Neural progenitor cell (in vitro differentiated cells): ENCODE measurements around the gene RNF114. TPM values are rescaled to one million over a fixed set of nuclear protein-coding genes. Genes with fewer than 3 reads are reported as not detected.

Source experiments
- DNase-seq: peaks from one replicate; pipeline ENCODE4 v3.0.0-alpha.2; 2016; ENCODE audit warnings: low spot score
- H2AFZ ChIP-seq: fragments of 200-600 bp; sonication (generic); replicated peaks from 2 replicates; pipeline ENCODE4 v1.6.1; 2016; ENCODE audit warnings: antibody characterized with exemption
- H3F3A ChIP-seq: fragments of 200-600 bp; sonication (generic); 2 replicates; pipeline ENCODE4 v1.6.1; 2016; ENCODE audit warnings: antibody characterized with exemption, low read depth
- H3K27ac ChIP-seq: fragments of 200-600 bp; sonication (generic); 2 replicates; pipeline ENCODE4 v1.5.1; 2016; ENCODE audit warnings: mild to moderate bottlenecking
- H3K27me3 ChIP-seq: fragments of 200-600 bp; sonication (generic); 2 replicates; pipeline ENCODE4 v1.6.1; 2016; ENCODE audit warnings: mild to moderate bottlenecking, moderate library complexity
- H3K36me3 ChIP-seq: fragments of 200-600 bp; sonication (generic); 2 replicates; pipeline ENCODE4 v1.5.1; 2016
- H3K4me1 ChIP-seq: fragments of 200-600 bp; sonication (generic); 2 replicates; pipeline ENCODE4 v1.6.1; 2016; ENCODE audit warnings: mixed run types
- H3K4me2 ChIP-seq: fragments of 200-600 bp; sonication (generic); 2 replicates; pipeline ENCODE4 v1.6.1; 2016
- H3K4me3 ChIP-seq: fragments of 200-600 bp; sonication (generic); 2 replicates; pipeline ENCODE4 v1.5.1; 2016
- H3K79me2 ChIP-seq: fragments of 200-600 bp; sonication (generic); 2 replicates; pipeline ENCODE4 v1.6.1; 2016; ENCODE audit warnings: low read depth
- H3K9ac ChIP-seq: fragments of 200-600 bp; sonication (generic); 2 replicates; pipeline ENCODE4 v1.6.1; 2016
- H3K9me3 ChIP-seq: fragments of 200-600 bp; sonication (generic); 2 replicates; pipeline ENCODE4 v1.5.1; 2016; ENCODE audit warnings: low read depth
- H4K20me1 ChIP-seq: fragments of 200-600 bp; sonication (generic); 2 replicates; pipeline ENCODE4 v1.6.1; 2016; ENCODE audit warnings: low read depth
- H3K27ac Mint-ChIP-seq: 3 replicates; pipeline ENCODE4 v1.8.0; 2021; ENCODE audit warnings: mixed read lengths
- H3K27me3 Mint-ChIP-seq: 2 replicates; pipeline ENCODE4 v1.8.0; 2022; ENCODE audit warnings: low read depth, mild to moderate bottlenecking, inconsistent platforms, moderate library complexity, mixed read lengths; ENCODE audit not compliant: insufficient read depth
- H3K36me3 Mint-ChIP-seq: 3 replicates; pipeline ENCODE4 v1.8.0; 2021; ENCODE audit warnings: mixed read lengths
- H3K4me1 Mint-ChIP-seq: 3 replicates; pipeline ENCODE4 v1.8.0; 2021; ENCODE audit warnings: mixed read lengths
- H3K4me3 Mint-ChIP-seq: 3 replicates; pipeline ENCODE4 v1.8.0; 2021; ENCODE audit warnings: mild to moderate bottlenecking, moderate library complexity, mixed read lengths
- H3K9me3 Mint-ChIP-seq: 3 replicates; pipeline ENCODE4 v1.8.0; 2020; ENCODE audit warnings: mixed read lengths
- EZH2 ChIP-seq: fragments of 200-600 bp; sonication (generic); IDR thresholded peaks from 2 replicates; pipeline ENCODE4 v1.6.1; 2017; ENCODE audit warnings: antibody characterized with exemption, mild to moderate bottlenecking, moderate library complexity
- EZH2phosphoT487 ChIP-seq: fragments of 200-600 bp; sonication (generic); IDR thresholded peaks from 2 replicates; pipeline ENCODE4 v1.6.1; 2017; ENCODE audit warnings: antibody characterized with exemption
- total RNA-seq: library from RNA; depleted of rRNA; stranded (reverse); fragments of >200 nt; gene quantifications from 2 replicates; pipeline ENCODE4 v1.2.3, GENCODE V29; 2015; ENCODE audit warnings: low replicate concordance
- TF ChIP-seq, protein P1 (sequence below): fragments of 200-600 bp; sonication (generic); IDR thresholded peaks from 2 replicates; pipeline ENCODE4 v1.5.1; 2017; ENCODE audit warnings: antibody characterized with exemption, mild to moderate bottlenecking

RNF114 gene
- total RNA-seq, 1 donor from 2014 or later, result 41.3 TPM

DNA sequence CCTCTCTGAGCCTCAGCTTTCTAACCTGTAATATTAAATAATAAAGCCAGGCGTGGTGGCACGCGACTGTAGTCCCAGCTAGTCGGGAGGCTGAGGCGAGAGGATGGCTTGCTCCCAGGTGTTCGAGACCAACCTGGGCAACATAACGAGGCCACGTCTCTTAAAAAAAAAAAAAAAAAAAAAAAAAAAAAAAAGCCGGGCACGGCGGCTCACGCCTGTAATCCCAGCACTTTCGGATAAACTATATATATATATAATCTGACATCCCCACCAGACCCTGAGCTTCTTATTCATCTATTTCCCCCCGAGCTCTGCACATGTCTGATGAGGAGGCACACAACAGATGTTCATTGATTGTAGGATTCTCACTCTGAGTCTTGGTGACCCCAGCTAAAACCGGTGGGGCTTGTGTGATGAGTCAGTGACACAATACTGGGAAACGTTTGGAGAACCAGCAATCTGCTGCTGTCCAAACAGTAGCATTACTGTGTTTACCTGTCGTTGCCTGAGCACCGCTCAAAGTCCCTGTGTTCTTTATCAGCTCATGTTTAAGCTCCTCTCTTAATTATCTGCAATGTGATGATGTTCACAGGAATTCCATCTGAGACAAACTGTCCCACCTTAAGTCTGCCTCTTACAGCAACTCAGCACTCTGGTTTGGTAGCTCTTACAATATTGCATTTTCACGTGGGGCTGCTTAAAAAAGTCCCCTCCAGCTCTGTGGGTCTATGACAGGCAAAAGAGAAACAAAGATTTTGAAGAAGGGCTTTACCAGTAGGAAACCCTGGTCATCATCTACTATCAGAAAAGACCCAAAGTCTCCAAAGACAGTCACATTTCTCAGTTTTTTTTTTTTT lies 19.8 kb upstream of the RNF114 start:
- H3F3A ChIP-seq, result peaks cover 17% of the 10 kb centered on the region
- H3K9ac ChIP-seq, result no peak overlapping the region
- H4K20me1 ChIP-seq, result peaks cover 29% of the 10 kb centered on the region
- Mint-ChIP-seq H3K4me1 (peaks cover 28% of the 10 kb centered on the region), H3K27ac (peak overlapping the region; percentile 100), H3K4me3 (peak overlapping the region; percentile 99), H3K36me3 (no peaks in the 10 kb centered on the region), H3K9me3 (no peaks in the 10 kb centered on the region), H3K27me3 (no peaks in the 10 kb centered on the region)
- H3K4me1 ChIP-seq, result no peaks in the 10 kb centered on the region
- H3K4me3 ChIP-seq, result peak overlapping the region; percentile 81
- peaks cover 39% of the 10 kb centered on the region for H3K79me2 ChIP-seq
- H3K27ac ChIP-seq, result no peak overlapping the region
- H3K36me3 ChIP-seq, result no peaks in the 10 kb centered on the region
- no peak for DNase-seq
- no peaks in the 10 kb centered on the region for H3K9me3 ChIP-seq
- peak overlapping the region; percentile 94 for H3K4me2 ChIP-seq
- H3K27me3 ChIP-seq, result no peaks in the 10 kb centered on the region
- TF ChIP-seq EZH2phosphoT487, result no peak
- TF ChIP-seq, protein P1, sequence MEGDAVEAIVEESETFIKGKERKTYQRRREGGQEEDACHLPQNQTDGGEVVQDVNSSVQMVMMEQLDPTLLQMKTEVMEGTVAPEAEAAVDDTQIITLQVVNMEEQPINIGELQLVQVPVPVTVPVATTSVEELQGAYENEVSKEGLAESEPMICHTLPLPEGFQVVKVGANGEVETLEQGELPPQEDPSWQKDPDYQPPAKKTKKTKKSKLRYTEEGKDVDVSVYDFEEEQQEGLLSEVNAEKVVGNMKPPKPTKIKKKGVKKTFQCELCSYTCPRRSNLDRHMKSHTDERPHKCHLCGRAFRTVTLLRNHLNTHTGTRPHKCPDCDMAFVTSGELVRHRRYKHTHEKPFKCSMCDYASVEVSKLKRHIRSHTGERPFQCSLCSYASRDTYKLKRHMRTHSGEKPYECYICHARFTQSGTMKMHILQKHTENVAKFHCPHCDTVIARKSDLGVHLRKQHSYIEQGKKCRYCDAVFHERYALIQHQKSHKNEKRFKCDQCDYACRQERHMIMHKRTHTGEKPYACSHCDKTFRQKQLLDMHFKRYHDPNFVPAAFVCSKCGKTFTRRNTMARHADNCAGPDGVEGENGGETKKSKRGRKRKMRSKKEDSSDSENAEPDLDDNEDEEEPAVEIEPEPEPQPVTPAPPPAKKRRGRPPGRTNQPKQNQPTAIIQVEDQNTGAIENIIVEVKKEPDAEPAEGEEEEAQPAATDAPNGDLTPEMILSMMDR, result no peak
- TF ChIP-seq EZH2, result no peak
- H2AFZ ChIP-seq, result peak overlapping the region; percentile 100

DNA sequence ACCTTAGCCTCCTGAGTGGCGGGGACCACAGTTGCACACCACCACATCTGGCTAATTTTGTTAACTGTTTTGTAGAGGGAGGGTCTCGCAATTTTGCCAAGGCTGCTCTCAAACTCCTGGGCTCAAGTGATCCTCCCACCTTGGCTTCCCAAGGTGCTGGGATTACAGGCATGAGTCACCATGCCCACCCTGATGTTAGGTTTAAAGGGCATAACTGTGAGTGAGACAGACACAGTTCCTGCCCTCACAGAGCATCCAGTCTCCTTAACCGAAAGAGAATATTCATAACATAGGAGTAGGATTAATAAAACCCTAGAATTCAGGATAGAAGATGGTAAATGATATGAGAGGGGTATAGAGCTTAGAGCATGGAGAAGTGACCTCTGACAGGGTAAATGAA lies 17.8 kb upstream of the RNF114 start:
- TF ChIP-seq EZH2 (no peak), EZH2phosphoT487 (no peak)
- TF ChIP-seq, protein P1, result no peak
- H3K27ac Mint-ChIP-seq, result no peak overlapping the region

DNA sequence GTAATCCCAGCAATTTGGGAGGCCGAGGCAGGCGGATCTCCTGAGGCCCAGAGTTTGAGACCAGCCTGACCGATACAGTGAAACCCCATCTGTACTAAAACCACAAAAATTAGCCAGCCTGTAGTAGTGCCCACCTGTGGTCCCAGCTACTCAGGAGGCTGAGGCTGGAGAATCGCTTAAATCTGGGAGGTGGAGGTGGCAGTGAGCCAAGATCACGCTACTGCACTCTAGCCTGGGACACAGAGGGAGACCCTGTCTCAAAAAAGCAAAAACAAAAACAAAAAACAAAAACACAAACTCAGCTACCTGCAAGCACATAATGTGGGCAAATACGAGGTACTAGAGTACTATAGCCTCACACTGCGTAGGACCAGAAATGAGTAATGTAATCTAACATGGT lies 17.2 kb upstream of the RNF114 start:
- Mint-ChIP-seq H3K9me3 (peaks cover 3% of the 10 kb centered on the region), H3K27me3 (peaks cover 2% of the 10 kb centered on the region), H3K4me1 (peaks cover 21% of the 10 kb centered on the region), H3K4me3 (no peak overlapping the region), H3K27ac (no peak overlapping the region), H3K36me3 (no peaks in the 10 kb centered on the region)
- no peak for TF ChIP-seq EZH2phosphoT487
- TF ChIP-seq, protein P1, result no peak
- TF ChIP-seq EZH2, result no peak
- Histone ChIP-seq H3K27ac (no peak overlapping the region), H3F3A (peaks cover 16% of the 10 kb centered on the region), H3K4me2 (no peak overlapping the region), H3K27me3 (no peaks in the 10 kb centered on the region), H3K79me2 (peaks cover 12% of the 10 kb centered on the region), H3K9ac (no peak overlapping the region), H2AFZ (no peak overlapping the region), H3K9me3 (no peaks in the 10 kb centered on the region), H3K4me3 (no peak overlapping the region), H3K36me3 (no peaks in the 10 kb centered on the region), H3K4me1 (no peaks in the 10 kb centered on the region), H4K20me1 (peaks cover 11% of the 10 kb centered on the region)
- no peak for DNase-seq

More for the DNA sequence above, 17.8 kb upstream of the RNF114 start:
- Histone ChIP-seq H3K27me3 (no peaks in the 10 kb centered on the region), H3F3A (peaks cover 17% of the 10 kb centered on the region), H3K4me3 (no peak overlapping the region), H3K4me2 (no peak overlapping the region), H2AFZ (no peak overlapping the region), H3K36me3 (no peaks in the 10 kb centered on the region), H4K20me1 (peaks cover 16% of the 10 kb centered on the region), H3K4me1 (no peaks in the 10 kb centered on the region), H3K9me3 (no peaks in the 10 kb centered on the region), H3K79me2 (peaks cover 18% of the 10 kb centered on the region), H3K27ac (no peak overlapping the region), H3K9ac (no peak overlapping the region)
- peaks cover 3% of the 10 kb centered on the region for H3K9me3 Mint-ChIP-seq
- peaks cover 27% of the 10 kb centered on the region for H3K4me1 Mint-ChIP-seq
- no peak for DNase-seq
- no peak overlapping the region for H3K4me3 Mint-ChIP-seq
- H3K27me3 Mint-ChIP-seq, result peaks cover 2% of the 10 kb centered on the region
- no peaks in the 10 kb centered on the region for H3K36me3 Mint-ChIP-seq
